ENCODE results near the gene LPP. TPM values are rescaled to one million over a fixed set of nuclear protein-coding genes. Genes with fewer than 3 reads are reported as not detected.

Gene LPP
- total and polyA plus RNA-seq, 10 of the 15 experiments (the other 5 are each of a cell fraction or from before 2014, with no cell fraction given) = under 0.01 to 0.62 (median 0.03) TPM

GRCh38 chr3:188259596-188259995 is 105.6 kb downstream of the LPP start:
- intact Hi-C loops (cut with micrococcal nuclease; ENCODE audit: unreplicated experiment) = no loop called here
- CTCF ChIA-PET = no interaction called here

GRCh38 chr3:188261011-188261410 is 107.1 kb downstream of the LPP start:
- Histone ChIP-seq H2AFZ (ENCODE audit: control insufficient read depth, low read depth, low read length) (no peak overlapping the region), H3K9ac (ENCODE audit: control insufficient read depth, insufficient read depth, low read length) (no peak overlapping the region), H3K4me3 (no peak overlapping the region), H3K27me3 (replicated peaks in 1 of 2; ENCODE audit: control insufficient read depth in 2 of 2, insufficient read depth in 2 of 2, low read length in 1 of 2) (no peaks in the 10 kb centered on the region; a peak in 3 of 4 replicates), H3K79me2 (ENCODE audit: control insufficient read depth, insufficient read depth, low read length) (no peaks in the 10 kb centered on the region), H3K9me3 (replicated peaks; ENCODE audit: control insufficient read depth, insufficient read depth, low read length) (no peaks in the 10 kb centered on the region), H3K36me3 (ENCODE audit: control insufficient read depth in 2 of 2, insufficient read depth in 2 of 2, low read length in 1 of 2) (no peaks in the 10 kb centered on the region), H3K27ac (ENCODE audit: control insufficient read depth, insufficient read depth) (no peak overlapping the region), H3K4me2 (ENCODE audit: control insufficient read depth, insufficient read depth) (no peak overlapping the region), H3K4me1 (ENCODE audit: control insufficient read depth, insufficient read depth, low read length) (no peaks in the 10 kb centered on the region), H4K20me1 (ENCODE audit: control insufficient read depth, insufficient read depth) (no peaks in the 10 kb centered on the region)
- ChIA-PET CTCF (no interaction called here), RAD21 (ENCODE audit: unreplicated experiment) (no interaction called here), POLR2A (no interaction called here), SMC1A (ENCODE audit: uncharacterized antibody, unreplicated experiment) (interaction anchor here (1.2 kb wide), 1 partner anchor 694 kb away, joined by 3 read pairs; no protein-coding TSS in a partner anchor)
- WGBS (ENCODE audit: insufficient coverage, insufficient replicate concordance, low lambda C conversion rate, missing lambda C conversion rate) = 25% methylated on average over 4 of the region's 4 CpGs
- no peak for FAIRE-seq
- intact Hi-C loops (cut with micrococcal nuclease; ENCODE audit: unreplicated experiment) (no loop called here), in situ Hi-C loops (cut with MboI) (no loop called here)
- no TSS peak for BruUV-seq (replicated peaks)
- DNase-seq (ENCODE audit: low read depth, low spot score) = no peak
- no peak for ATAC-seq
- TF ChIP-seq PAX5 (IDR thresholded peaks at IDR 0.05; ENCODE audit: borderline replicate concordance, low read depth, low read length) (no peak), BCLAF1 (IDR thresholded peaks at IDR 0.05) (no peak), IRF5 (IDR thresholded peaks at IDR 0.05; ENCODE audit: borderline replicate concordance) (no peak), STAT3 (IDR thresholded peaks at IDR 0.05; ENCODE audit: low read depth, low read length) (no peak), LARP7 (IDR thresholded peaks at IDR 0.05) (no peak), PAX8 (IDR thresholded peaks at IDR 0.05) (no peak), ZNF274 (IDR thresholded peaks at IDR 0.05; ENCODE audit: insufficient read depth, insufficient read length) (no peak), YY1 (IDR thresholded peaks at IDR 0.05; ENCODE audit: low read depth, low read length) (no peak)

More at GRCh38 chr3:188259596-188259995, 105.6 kb downstream of the LPP start:
- H3K79me2 ChIP-seq (ENCODE audit: control insufficient read depth, insufficient read depth, low read length) = no peaks in the 10 kb centered on the region
- no peak overlapping the region for H2AFZ ChIP-seq (ENCODE audit: control insufficient read depth, low read depth, low read length)
- no peaks in the 10 kb centered on the region for H3K4me1 ChIP-seq (ENCODE audit: control insufficient read depth, insufficient read depth, low read length)
- no peak overlapping the region for H3K27ac ChIP-seq (ENCODE audit: control insufficient read depth, insufficient read depth)
- SMC1A ChIA-PET (ENCODE audit: uncharacterized antibody, unreplicated experiment) = no interaction called here
- TF ChIP-seq EGR1 (IDR thresholded peaks at IDR 0.05; ENCODE audit: borderline replicate concordance in 1 of 2, low read depth in 2 of 2, low read length in 2 of 2) = no peak
- TF ChIP-seq NR2F1 (conservative IDR thresholded peaks at IDR 0.05) = no peak
- TF ChIP-seq YY1 (IDR thresholded peaks at IDR 0.05; ENCODE audit: low read depth, low read length) = no peak
- TF ChIP-seq BCL3 (IDR thresholded peaks at IDR 0.05; ENCODE audit: borderline replicate concordance, insufficient read depth, low read depth, low read length, poor library complexity, severe bottlenecking) = no peak
- TF ChIP-seq CBX3 (IDR thresholded peaks at IDR 0.05; ENCODE audit: borderline replicate concordance, low read depth) = no peak
- TF ChIP-seq NFYB (IDR thresholded peaks at IDR 0.05; ENCODE audit: insufficient read depth, low read depth, low read length) = no peak
- no peak for TF ChIP-seq RAD21 (IDR thresholded peaks at IDR 0.05; ENCODE audit: insufficient read depth, low read depth, low read length)
- TF ChIP-seq ZNF622 (IDR thresholded peaks at IDR 0.05) = no peak
- no peaks in the 10 kb centered on the region for H3K36me3 ChIP-seq (ENCODE audit: control insufficient read depth in 2 of 2, insufficient read depth in 2 of 2, low read length in 1 of 2)
- BruUV-seq (replicated peaks) = no TSS peak
- no peaks in the 10 kb centered on the region for H3K9me3 ChIP-seq (replicated peaks; ENCODE audit: control insufficient read depth, insufficient read depth, low read length)
- H3K4me3 ChIP-seq = no peak overlapping the region
- no peak for ATAC-seq
- H3K9ac ChIP-seq (ENCODE audit: control insufficient read depth, insufficient read depth, low read length) = no peak overlapping the region
- no peaks in the 10 kb centered on the region for H4K20me1 ChIP-seq (ENCODE audit: control insufficient read depth, insufficient read depth)
- FAIRE-seq = no peak
- POLR2A ChIA-PET = no interaction called here
- RAD21 ChIA-PET (ENCODE audit: unreplicated experiment) = no interaction called here
- no peak for DNase-seq (ENCODE audit: low read depth, low spot score)
- in situ Hi-C loops (cut with MboI) = no loop called here
- no peak overlapping the region for H3K4me2 ChIP-seq (ENCODE audit: control insufficient read depth, insufficient read depth)
- H3K27me3 ChIP-seq (replicated peaks in 1 of 2; ENCODE audit: control insufficient read depth in 2 of 2, insufficient read depth in 2 of 2, low read length in 1 of 2) = no peaks in the 10 kb centered on the region; a peak in 2 of 4 replicates
- WGBS (ENCODE audit: insufficient coverage, insufficient replicate concordance, low lambda C conversion rate, missing lambda C conversion rate) = 90% methylated on average over 2 of the region's 2 CpGs

Data from GM12878 (cell line).